Amygdala (tissue), 56 donors: ENCODE results near the gene L3MBTL4.

Experiments
- DNase-seq, 56 donors: peaks; one replicate each; lab custom pipeline; 2025; lab: John Stamatoyannopoulos, UW

L3MBTL4 gene

GRCh38 chr18:6414723-6415417 is at the start of gene L3MBTL4:
Gene L3MBTL4, minus strand, starts transcription at chr18:6414911. Its CDS starts 103,286 bp downstream, at chr18:6311625.
- peak in 40 of 56 donors; percentile 7 to 81 (median 51) for DNase-seq

GRCh38 chr18:6452194-6452593 is 37.5 kb upstream of the L3MBTL4 start:
- DNase-seq: no peak

- no peak for DNase-seq
Measured at GRCh38 chr18:6449213-6449612, 34.5 kb upstream of the L3MBTL4 start.

GRCh38 chr18:6444466-6445228 is 29.9 kb upstream of the L3MBTL4 start:
- no peak for DNase-seq

GRCh38 chr18:6441200-6441599 is 26.5 kb upstream of the L3MBTL4 start:
- no peak for DNase-seq

- no peak for DNase-seq
Measured at GRCh38 chr18:6437937-6438818, 23.5 kb upstream of the L3MBTL4 start.

GRCh38 chr18:6435731-6436130 is 21.0 kb upstream of the L3MBTL4 start:
- DNase-seq: no peak

GRCh38 chr18:6434987-6435709 is 20.4 kb upstream of the L3MBTL4 start:
- DNase-seq: no peak

- no peak for DNase-seq
Measured at GRCh38 chr18:6434481-6434880, 19.8 kb upstream of the L3MBTL4 start.

- no peak for DNase-seq
Measured at GRCh38 chr18:6431659-6432318, 17.1 kb upstream of the L3MBTL4 start.

- no peak for DNase-seq
Measured at GRCh38 chr18:6428851-6429395, 14.2 kb upstream of the L3MBTL4 start.

GRCh38 chr18:6427286-6427685 is 12.6 kb upstream of the L3MBTL4 start:
- DNase-seq: no peak

GRCh38 chr18:6423289-6423688 is 8.6 kb upstream of the L3MBTL4 start:
- no peak for DNase-seq

GRCh38 chr18:6414118-6414722 is 491 bp downstream of the L3MBTL4 start:
- peak in 42 of 56 donors; percentile 13 to 81 (median 55) for DNase-seq

GRCh38 chr18:6413579-6414117 is 1.1 kb downstream of the L3MBTL4 start:
- peak in 2 of 56 donors; percentile 10 to 44 for DNase-seq

- DNase-seq: no peak
Measured at GRCh38 chr18:6412933-6413472, 1.7 kb downstream of the L3MBTL4 start.

- DNase-seq: no peak
Measured at GRCh38 chr18:6411382-6411781, 3.3 kb downstream of the L3MBTL4 start.

- DNase-seq: no peak
Measured at GRCh38 chr18:6409933-6410332, 4.8 kb downstream of the L3MBTL4 start.
